ENCODE data around the gene FTCD. TPM values are rescaled to one million over a fixed set of nuclear protein-coding genes. Genes with fewer than 3 reads are reported as not detected.

Gene FTCD
- total RNA-seq, 1 donor from 2014 or later: 8.8 TPM

DNA sequence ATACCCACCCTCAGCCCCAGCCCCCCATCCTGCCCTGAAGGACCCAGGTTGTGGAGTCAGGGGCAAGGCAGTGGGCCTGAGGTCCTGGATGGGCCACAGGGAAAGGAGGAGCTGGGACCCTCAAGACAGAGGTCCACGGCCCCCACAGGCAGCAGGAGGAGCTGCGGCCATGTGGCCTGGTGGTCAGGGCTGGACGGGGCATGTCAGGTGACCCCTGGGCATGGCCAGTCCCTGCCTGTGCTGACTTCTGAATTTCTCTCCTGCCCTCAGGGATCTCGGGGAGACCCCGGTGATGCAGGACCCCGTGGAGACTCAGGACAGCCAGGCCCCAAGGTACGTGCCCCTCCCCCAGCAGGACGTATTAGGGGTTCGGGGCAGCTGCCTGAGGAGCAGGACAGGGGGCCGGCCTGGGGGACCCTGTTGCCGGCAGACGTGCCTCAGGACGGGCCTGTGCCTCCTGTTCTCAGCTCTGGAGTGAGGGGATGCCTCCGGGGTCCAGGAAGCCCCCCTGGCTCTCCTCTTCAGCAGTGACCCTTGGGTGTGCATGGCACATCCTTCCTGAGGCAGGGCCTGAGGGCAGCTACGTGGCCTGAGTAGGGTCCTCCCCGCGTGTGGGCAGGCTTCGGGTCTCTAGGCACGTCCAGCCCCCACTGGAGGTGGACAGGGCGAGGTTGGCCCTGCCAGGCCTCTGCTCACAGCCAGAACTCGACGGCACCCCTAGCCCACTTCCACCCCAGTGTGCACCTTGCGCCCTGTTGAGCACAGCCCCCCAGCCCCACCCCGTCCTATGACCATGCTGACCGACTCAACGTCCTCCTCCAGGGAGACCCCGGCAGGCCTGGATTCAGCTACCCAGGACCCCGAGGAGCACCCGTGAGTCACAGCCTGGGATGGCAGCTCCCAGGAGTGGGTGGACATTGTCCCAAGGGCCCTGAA is 33.8 kb downstream of the FTCD start:
- H3K27ac Mint-ChIP-seq: peak overlapping the region; percentile 71
- no peaks in the 10 kb centered on the region for H3K4me1 Mint-ChIP-seq
- DNase-seq (ENCODE audit: low spot score in 2 of 2, unreplicated experiment in 2 of 2): peak; percentile 15 to 37
- H3K36me3 Mint-ChIP-seq: peaks cover 11% of the 10 kb centered on the region
- no peak for TF ChIP-seq CTCF (IDR thresholded peaks at IDR 0.05; ENCODE audit: unreplicated experiment)
- H3K4me3 Mint-ChIP-seq: no peak overlapping the region
- H3K27me3 Mint-ChIP-seq (ENCODE audit: low read depth): no peaks in the 10 kb centered on the region
- H3K9me3 Mint-ChIP-seq: no peaks in the 10 kb centered on the region

DNA sequence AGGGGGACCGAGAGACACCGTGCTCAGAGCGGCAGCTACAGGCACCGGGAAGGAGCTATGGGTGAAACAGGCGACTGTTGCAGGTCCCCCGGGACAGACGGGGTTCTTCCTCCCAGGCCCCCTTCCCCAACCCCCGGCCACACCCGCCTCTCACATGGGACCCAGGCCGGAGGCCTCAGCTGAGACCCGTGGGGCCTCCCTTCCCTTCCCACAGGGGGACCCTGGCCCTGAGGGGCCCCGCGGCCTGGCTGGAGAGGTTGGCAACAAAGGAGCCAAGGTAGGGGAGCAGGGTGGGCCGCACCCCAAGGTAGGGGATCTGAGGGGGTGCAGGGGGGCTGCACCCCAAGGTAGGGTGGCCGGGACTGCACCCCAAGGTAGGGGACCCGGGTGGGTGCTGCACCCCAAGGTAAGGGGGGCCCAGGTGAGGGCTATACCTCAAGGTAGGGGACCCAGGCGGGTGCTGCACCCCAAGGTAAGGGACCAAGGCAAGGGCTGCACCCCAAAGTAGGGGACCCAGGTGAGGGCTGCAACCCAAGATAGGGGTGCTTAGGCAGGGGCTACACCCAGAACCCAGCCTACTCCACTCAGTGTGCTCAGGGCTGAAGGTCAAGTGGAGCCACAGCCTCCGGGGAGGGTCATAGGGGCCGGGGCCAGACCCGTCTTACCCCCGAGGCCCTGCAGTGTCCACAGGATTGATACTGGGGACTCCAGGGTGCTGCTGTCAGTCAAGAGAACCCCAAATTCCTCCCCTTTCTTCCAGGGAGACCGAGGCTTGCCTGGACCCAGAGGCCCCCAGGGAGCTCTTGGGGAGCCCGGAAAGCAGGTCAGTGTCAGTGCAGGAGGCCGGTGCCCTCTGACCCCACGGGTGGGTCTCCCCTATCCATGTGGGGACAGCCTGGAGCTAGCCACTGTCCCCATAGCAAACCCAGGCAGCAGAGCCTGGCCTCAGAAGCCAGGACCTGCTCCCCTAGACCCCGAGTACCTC is 34.8 kb downstream of the FTCD start:
- no peaks in the 10 kb centered on the region for H3K4me1 Mint-ChIP-seq
- no peaks in the 10 kb centered on the region for H3K27me3 Mint-ChIP-seq (ENCODE audit: low read depth)
- peak; percentile 17 to 34 for DNase-seq (ENCODE audit: low spot score in 2 of 2, unreplicated experiment in 2 of 2)
- H3K4me3 Mint-ChIP-seq: no peak overlapping the region
- H3K36me3 Mint-ChIP-seq: peaks cover 8% of the 10 kb centered on the region
- H3K9me3 Mint-ChIP-seq: no peaks in the 10 kb centered on the region
- no peak for TF ChIP-seq CTCF (IDR thresholded peaks at IDR 0.05; ENCODE audit: unreplicated experiment)
- H3K27ac Mint-ChIP-seq: no peak overlapping the region

DNA sequence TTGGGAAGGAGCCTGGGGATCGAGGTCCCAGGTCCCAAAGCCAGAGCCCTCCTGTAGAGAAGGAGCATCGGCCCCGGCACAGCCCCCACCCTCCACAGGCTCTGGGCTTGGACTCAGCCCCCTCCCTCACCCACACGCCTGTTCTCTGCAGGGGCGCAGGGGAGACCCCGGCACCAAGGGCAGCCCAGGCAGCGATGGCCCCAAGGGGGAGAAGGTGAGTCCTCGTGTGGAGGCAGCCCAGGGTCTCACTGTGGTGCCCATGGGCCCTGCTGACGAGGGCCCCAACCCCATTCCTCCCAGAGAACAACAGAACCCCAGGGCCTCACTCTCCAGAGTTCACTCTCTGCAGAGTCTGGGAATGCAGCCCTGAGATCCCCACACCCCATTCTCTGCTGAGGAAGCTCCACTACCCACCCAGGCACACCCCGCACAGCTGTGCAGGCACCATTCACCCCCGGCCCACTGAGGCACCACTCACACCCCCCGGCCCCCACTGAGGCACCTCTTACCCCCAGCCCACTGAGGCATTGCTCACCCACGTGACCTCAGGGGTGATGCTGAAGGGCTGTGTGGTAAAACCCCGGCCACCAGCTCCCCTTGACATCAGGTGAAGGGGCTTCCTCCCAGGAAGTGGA is 35.6 kb downstream of the FTCD start:
- no peak overlapping the region for H3K27ac Mint-ChIP-seq

DNA sequence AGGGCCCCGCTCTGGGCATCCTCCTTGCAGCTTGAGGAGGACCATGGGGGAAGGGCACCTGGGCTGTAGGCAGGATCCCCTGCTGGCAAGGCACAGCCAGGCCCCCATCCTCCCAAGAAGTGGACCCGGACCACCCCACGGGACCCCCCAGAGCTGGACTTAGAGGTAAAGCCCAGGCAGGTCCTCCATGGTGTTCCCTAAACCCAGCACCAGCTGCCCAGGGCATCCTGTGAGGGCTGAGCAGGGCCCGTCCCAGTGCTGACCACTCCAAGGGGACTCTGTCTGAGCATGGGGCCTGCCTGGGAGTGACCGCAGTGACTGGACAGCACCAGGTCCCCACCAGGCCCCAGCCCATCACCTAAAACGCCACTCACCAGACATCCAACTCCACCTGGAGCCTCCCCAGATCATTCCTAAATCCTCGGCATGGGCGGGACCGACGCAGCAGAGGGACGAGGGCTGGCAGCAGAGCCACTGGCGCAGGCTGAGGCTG is 36.2 kb downstream of the FTCD start:
- Mint-ChIP-seq H3K4me1 (no peaks in the 10 kb centered on the region), H3K4me3 (no peak overlapping the region), H3K36me3 (peaks cover 17% of the 10 kb centered on the region), H3K27me3 (ENCODE audit: low read depth) (no peaks in the 10 kb centered on the region), H3K27ac (no peak overlapping the region), H3K9me3 (no peaks in the 10 kb centered on the region)
- peak; percentile 17 to 36 for DNase-seq (ENCODE audit: low spot score in 2 of 2, unreplicated experiment in 2 of 2)
- no peak for TF ChIP-seq CTCF (IDR thresholded peaks at IDR 0.05; ENCODE audit: unreplicated experiment)

More for the DNA sequence above, 35.6 kb downstream of the FTCD start:
- DNase-seq (ENCODE audit: low spot score in 2 of 2, unreplicated experiment in 2 of 2): peak; percentile 12 to 34
- H3K27me3 Mint-ChIP-seq (ENCODE audit: low read depth): no peaks in the 10 kb centered on the region
- no peaks in the 10 kb centered on the region for H3K4me1 Mint-ChIP-seq
- no peaks in the 10 kb centered on the region for H3K9me3 Mint-ChIP-seq
- H3K36me3 Mint-ChIP-seq: peaks cover 14% of the 10 kb centered on the region
- no peak overlapping the region for H3K4me3 Mint-ChIP-seq
- TF ChIP-seq CTCF (IDR thresholded peaks at IDR 0.05; ENCODE audit: unreplicated experiment): no peak
